ENCODE results near the gene ZNF574. TPM values are rescaled to one million over a fixed set of nuclear protein-coding genes. Genes with fewer than 3 reads are reported as not detected.

ZNF574 gene
- total RNA-seq, 1 experiment from 2014 or later = 15.7 TPM

DNA sequence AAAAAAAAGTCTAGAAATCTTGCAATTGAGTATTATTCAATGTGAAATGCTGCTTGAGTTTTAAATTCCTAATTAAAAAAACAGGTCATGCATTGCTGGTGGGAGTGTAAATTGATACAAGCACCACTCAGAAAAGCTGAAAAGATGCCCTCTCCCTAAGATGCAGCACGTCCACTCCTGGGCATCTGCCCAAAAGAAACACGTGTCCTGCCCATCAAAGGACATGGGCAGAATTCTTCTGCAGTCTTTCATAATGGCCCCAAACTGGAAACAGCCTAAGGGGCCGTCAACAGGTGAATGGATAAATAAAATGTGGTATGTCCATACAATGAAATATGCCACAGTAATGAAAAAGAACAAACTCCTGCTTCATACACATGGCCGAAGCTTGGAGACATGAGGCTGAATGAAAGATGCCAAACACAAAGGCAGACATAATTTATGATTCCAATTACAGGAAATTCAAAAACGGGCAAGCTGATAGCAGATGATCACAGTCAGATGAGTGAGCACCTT is 48.5 kb downstream of the ZNF574 start:
- H3K4me3 ChIP-seq (ENCODE audit: low read depth in 2 of 2, low read length in 2 of 2) = no peak overlapping the region
- H3K9me3 ChIP-seq (ENCODE audit: control insufficient read depth, insufficient read depth, low read depth, low read length) = no peaks in the 10 kb centered on the region
- no peak overlapping the region for H3K27ac ChIP-seq (ENCODE audit: low read length)
- POLR2A ChIA-PET = interaction anchor here (0.6 to 0.7 kb wide), 4 partner anchors 9 to 254 kb away, joined by 4 to 8 read pairs (median 4); no protein-coding TSS in a partner anchor
- intact Hi-C loops (cut with micrococcal nuclease; ENCODE audit: unreplicated experiment) (no loop called here), in situ Hi-C loops (cut with HindIII; ENCODE audit: low pct_unique_long_range_greater_than_20kb, low sequenced_read_pairs) (no loop called here)
- H3K27me3 ChIP-seq (ENCODE audit: control insufficient read depth, insufficient read depth, low read length) = no peaks in the 10 kb centered on the region
- ATAC-seq = no peak
- no TSS peak for BruUV-seq (replicated peaks)
- CTCF ChIA-PET = interaction anchor here (0.6 kb wide), 1 partner anchor 13 kb away, joined by 3 read pairs; no protein-coding TSS in a partner anchor
- DNase-seq (ENCODE audit: low read depth, low spot score) = no peak
- H3K4me1 ChIP-seq (ENCODE audit: control insufficient read depth, insufficient read depth, low read length) = no peaks in the 10 kb centered on the region
- no peaks in the 10 kb centered on the region for H3K36me3 ChIP-seq (ENCODE audit: control insufficient read depth, insufficient read depth, low read length)
- no peak for TF ChIP-seq SIN3A (IDR thresholded peaks at IDR 0.05; ENCODE audit: borderline replicate concordance, insufficient read depth, low read depth, low read length)
- TF ChIP-seq TCF7L2 (IDR thresholded peaks at IDR 0.05; ENCODE audit: low read depth, low read length) = no peak
- TF ChIP-seq, protein P1, sequence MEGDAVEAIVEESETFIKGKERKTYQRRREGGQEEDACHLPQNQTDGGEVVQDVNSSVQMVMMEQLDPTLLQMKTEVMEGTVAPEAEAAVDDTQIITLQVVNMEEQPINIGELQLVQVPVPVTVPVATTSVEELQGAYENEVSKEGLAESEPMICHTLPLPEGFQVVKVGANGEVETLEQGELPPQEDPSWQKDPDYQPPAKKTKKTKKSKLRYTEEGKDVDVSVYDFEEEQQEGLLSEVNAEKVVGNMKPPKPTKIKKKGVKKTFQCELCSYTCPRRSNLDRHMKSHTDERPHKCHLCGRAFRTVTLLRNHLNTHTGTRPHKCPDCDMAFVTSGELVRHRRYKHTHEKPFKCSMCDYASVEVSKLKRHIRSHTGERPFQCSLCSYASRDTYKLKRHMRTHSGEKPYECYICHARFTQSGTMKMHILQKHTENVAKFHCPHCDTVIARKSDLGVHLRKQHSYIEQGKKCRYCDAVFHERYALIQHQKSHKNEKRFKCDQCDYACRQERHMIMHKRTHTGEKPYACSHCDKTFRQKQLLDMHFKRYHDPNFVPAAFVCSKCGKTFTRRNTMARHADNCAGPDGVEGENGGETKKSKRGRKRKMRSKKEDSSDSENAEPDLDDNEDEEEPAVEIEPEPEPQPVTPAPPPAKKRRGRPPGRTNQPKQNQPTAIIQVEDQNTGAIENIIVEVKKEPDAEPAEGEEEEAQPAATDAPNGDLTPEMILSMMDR (IDR thresholded peaks at IDR 0.05) = no peak
- TF ChIP-seq, protein P2, sequence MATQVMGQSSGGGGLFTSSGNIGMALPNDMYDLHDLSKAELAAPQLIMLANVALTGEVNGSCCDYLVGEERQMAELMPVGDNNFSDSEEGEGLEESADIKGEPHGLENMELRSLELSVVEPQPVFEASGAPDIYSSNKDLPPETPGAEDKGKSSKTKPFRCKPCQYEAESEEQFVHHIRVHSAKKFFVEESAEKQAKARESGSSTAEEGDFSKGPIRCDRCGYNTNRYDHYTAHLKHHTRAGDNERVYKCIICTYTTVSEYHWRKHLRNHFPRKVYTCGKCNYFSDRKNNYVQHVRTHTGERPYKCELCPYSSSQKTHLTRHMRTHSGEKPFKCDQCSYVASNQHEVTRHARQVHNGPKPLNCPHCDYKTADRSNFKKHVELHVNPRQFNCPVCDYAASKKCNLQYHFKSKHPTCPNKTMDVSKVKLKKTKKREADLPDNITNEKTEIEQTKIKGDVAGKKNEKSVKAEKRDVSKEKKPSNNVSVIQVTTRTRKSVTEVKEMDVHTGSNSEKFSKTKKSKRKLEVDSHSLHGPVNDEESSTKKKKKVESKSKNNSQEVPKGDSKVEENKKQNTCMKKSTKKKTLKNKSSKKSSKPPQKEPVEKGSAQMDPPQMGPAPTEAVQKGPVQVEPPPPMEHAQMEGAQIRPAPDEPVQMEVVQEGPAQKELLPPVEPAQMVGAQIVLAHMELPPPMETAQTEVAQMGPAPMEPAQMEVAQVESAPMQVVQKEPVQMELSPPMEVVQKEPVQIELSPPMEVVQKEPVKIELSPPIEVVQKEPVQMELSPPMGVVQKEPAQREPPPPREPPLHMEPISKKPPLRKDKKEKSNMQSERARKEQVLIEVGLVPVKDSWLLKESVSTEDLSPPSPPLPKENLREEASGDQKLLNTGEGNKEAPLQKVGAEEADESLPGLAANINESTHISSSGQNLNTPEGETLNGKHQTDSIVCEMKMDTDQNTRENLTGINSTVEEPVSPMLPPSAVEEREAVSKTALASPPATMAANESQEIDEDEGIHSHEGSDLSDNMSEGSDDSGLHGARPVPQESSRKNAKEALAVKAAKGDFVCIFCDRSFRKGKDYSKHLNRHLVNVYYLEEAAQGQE (IDR thresholded peaks at IDR 0.05; ENCODE audit: insufficient read depth in 1 of 2, low read depth in 2 of 2, low read length in 1 of 2) = no peak

DNA sequence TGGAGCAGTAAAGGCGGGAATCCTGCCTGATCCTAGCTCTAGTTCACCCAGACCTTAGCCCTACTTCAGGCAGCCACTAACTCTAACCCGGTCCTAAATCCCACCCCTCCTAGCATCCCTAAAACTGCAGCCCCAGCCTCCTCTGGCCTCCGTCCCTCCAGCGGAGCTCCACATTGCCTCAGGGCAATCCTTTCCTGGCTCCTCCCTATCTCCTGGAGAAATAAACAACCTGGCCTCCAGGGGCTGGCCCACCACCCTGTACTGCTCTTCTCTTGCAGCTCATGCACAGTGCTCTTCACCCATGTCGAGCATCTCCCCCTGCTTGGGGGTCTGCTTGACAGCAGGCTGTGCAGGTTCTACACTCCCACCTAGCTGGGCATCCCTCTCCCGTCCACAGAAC is 49.6 kb downstream of the ZNF574 start:
- in situ Hi-C loops (cut with HindIII; ENCODE audit: low pct_unique_long_range_greater_than_20kb, low sequenced_read_pairs) (no loop called here), intact Hi-C loops (cut with micrococcal nuclease; ENCODE audit: unreplicated experiment) (no loop called here)
- Histone ChIP-seq H3K9me3 (ENCODE audit: control insufficient read depth, insufficient read depth, low read depth, low read length) (no peaks in the 10 kb centered on the region), H3K4me1 (ENCODE audit: control insufficient read depth, insufficient read depth, low read length) (no peaks in the 10 kb centered on the region), H3K27me3 (ENCODE audit: control insufficient read depth, insufficient read depth, low read length) (no peaks in the 10 kb centered on the region), H3K4me3 (ENCODE audit: low read depth in 2 of 2, low read length in 2 of 2) (no peak overlapping the region), H3K27ac (ENCODE audit: low read length) (no peak overlapping the region), H3K36me3 (ENCODE audit: control insufficient read depth, insufficient read depth, low read length) (no peaks in the 10 kb centered on the region)
- ChIA-PET POLR2A (no interaction called here), CTCF (no interaction called here)
- no TSS peak for BruUV-seq (replicated peaks)
- DNase-seq (ENCODE audit: low read depth, low spot score) (no peak), ATAC-seq (no peak)
- TF ChIP-seq POLR2AphosphoS5 (IDR thresholded peaks at IDR 0.05; ENCODE audit: low read depth, low read length) (no peak), SIN3A (IDR thresholded peaks at IDR 0.05; ENCODE audit: borderline replicate concordance, insufficient read depth, low read depth, low read length) (no peak), TCF7L2 (IDR thresholded peaks at IDR 0.05; ENCODE audit: low read depth, low read length) (no peak)
- TF ChIP-seq, protein P1 (IDR thresholded peaks at IDR 0.05) = no peak
- TF ChIP-seq, protein P2 (IDR thresholded peaks at IDR 0.05; ENCODE audit: insufficient read depth in 1 of 2, low read depth in 2 of 2, low read length in 1 of 2) = no peak
